Heart left ventricle (tissue), 13 donors: ENCODE data around the gene RAB38.

ENCODE experiments used
- CTCF ChIP-seq, 12 donors: fragments of 200-600 bp; sonication (generic) in 4 of 12; IDR thresholded peaks; one replicate each; pipeline versions ENCODE4 v1.5.0 to v1.8.0; 2018 to 2022; ENCODE audit warnings: antibody characterized with exemption in 12 of 12, mild to moderate bottlenecking in 5 of 12
- POLR2A ChIP-seq, 2 donors: fragments of 450-650 bp; IDR thresholded peaks; one replicate each; pipeline ENCODE4 v1.6.1; 2017; ENCODE audit warnings: antibody characterized with exemption in 2 of 2, mild to moderate bottlenecking in 2 of 2, moderate library complexity in 2 of 2
- donor health status: ischemic (EF 13 %, LVEDD 7.1; RV severe dilation, severe dysfunction).
- donor health status: DM: no; HTN: yes; CAD: no.
- donor health status: DM: no; HTN: no; CAD: no.
- donor health status: ischemic (EF 25% LVEDD 6.9; RV normal size, moderate dysfunction).
- donor health status: ischemic (EF 25% LVEDD 5.7; RV mildly dilated, moderate dysfunction).
- donor health status: ischemic (EF 35%, LVEDD 5.7; RV mildly dilated, moderate dysfunction).
- donor health status: nonischemic (EF 11% LVEDD 7.7; RV severe dilation, severe dysfunction).
- donor health status: DM: yes; HTN: yes; CAD: no.
- donor health status: PGD.
- donor health status: ischemic (EF 29% LVEDD 5.4; RV normal size, mild dysfunction).
- donor health status: nonischemic (EF 23%, LVEDD 6.1; RV moderate dilation, normal function).

GRCh38 chr11:88188932-88189253 lies 13.7 kb upstream of the RAB38 start:
- TF ChIP-seq CTCF (IDR thresholded peaks at IDR 0.05) (no peak), POLR2A (IDR thresholded peaks at IDR 0.05) (no peak)
